ENCODE results near the gene ARID1B.

The ARID1B gene

GRCh38 chr6:157236040-157236725 is 459.0 kb downstream of the ARID1B start:
- DNase-seq, result no peak

- DNase-seq, result no peak
These were observed 461.2 kb downstream of the ARID1B start for GRCh38 chr6:157238346-157238745.

- no peak for DNase-seq
These were observed 462.0 kb downstream of the ARID1B start for GRCh38 chr6:157239148-157239547.

- DNase-seq, result no peak
These were observed 462.5 kb downstream of the ARID1B start for GRCh38 chr6:157239671-157240058.

GRCh38 chr6:157240059-157240959 is 463.1 kb downstream of the ARID1B start:
- DNase-seq, result peak; percentile 64

GRCh38 chr6:157240960-157241311 is 463.8 kb downstream of the ARID1B start:
- no peak for DNase-seq

GRCh38 chr6:157242791-157243190 is 465.6 kb downstream of the ARID1B start:
- DNase-seq, result no peak

- DNase-seq, result peak; percentile 69
These were observed 467.0 kb downstream of the ARID1B start for GRCh38 chr6:157244175-157244574.

- no peak for DNase-seq
These were observed 467.6 kb downstream of the ARID1B start for GRCh38 chr6:157244780-157245179.

GRCh38 chr6:157245436-157245835 is 468.3 kb downstream of the ARID1B start:
- DNase-seq, result no peak

- DNase-seq, result no peak
These were observed 469.0 kb downstream of the ARID1B start for GRCh38 chr6:157246048-157246630.

GRCh38 chr6:157246771-157247484 is 469.8 kb downstream of the ARID1B start:
- DNase-seq, result no peak

GRCh38 chr6:157248264-157248663 is 471.1 kb downstream of the ARID1B start:
- no peak for DNase-seq

- no peak for DNase-seq
These were observed 472.6 kb downstream of the ARID1B start for GRCh38 chr6:157249826-157250225.

- no peak for DNase-seq
These were observed 474.5 kb downstream of the ARID1B start for GRCh38 chr6:157251586-157252247.

GRCh38 chr6:157253017-157253416 is 475.8 kb downstream of the ARID1B start:
- no peak for DNase-seq

- no peak for DNase-seq
These were observed 476.5 kb downstream of the ARID1B start for GRCh38 chr6:157253699-157254098.

- DNase-seq, result no peak
These were observed 477.4 kb downstream of the ARID1B start for GRCh38 chr6:157254538-157254937.

GRCh38 chr6:157255079-157255478 is 477.9 kb downstream of the ARID1B start:
- no peak for DNase-seq

- no peak for DNase-seq
These were observed 481.7 kb downstream of the ARID1B start for GRCh38 chr6:157258878-157259277.

GRCh38 chr6:157259443-157259842 is 482.3 kb downstream of the ARID1B start:
- DNase-seq, result no peak

All from EL (cell line).